ENCODE results near the gene ENPEP.
"Not testable (repeated sequence)": the region's sequence is repeated elsewhere in the genome, so short reads cannot be mapped to it uniquely, and the experiment has no call there.

The ENPEP gene

GRCh38 chr4:110475881-110476818, at the start of gene ENPEP:
ENPEP (plus strand) TSS chr4:110476155; CDS start chr4:110476415, 260 bp downstream.
- no peak for DNase-seq

- not testable (repeated sequence) for DNase-seq
Measured at GRCh38 chr4:110431805-110432204, 44.1 kb upstream of the ENPEP start.

- DNase-seq = not testable (repeated sequence)
Measured at GRCh38 chr4:110437292-110437691, 38.7 kb upstream of the ENPEP start.

GRCh38 chr4:110439209-110439608, 36.7 kb upstream of the ENPEP start:
- not testable (repeated sequence) for DNase-seq

GRCh38 chr4:110442309-110442708, 33.6 kb upstream of the ENPEP start:
- no peak for DNase-seq

GRCh38 chr4:110442788-110443187, 33.2 kb upstream of the ENPEP start:
- DNase-seq = no peak

- no peak for DNase-seq
Measured at GRCh38 chr4:110449947-110450346, 26.0 kb upstream of the ENPEP start.

- DNase-seq = no peak
Measured at GRCh38 chr4:110452546-110452945, 23.4 kb upstream of the ENPEP start.

GRCh38 chr4:110454441-110454840, 21.5 kb upstream of the ENPEP start:
- no peak for DNase-seq

GRCh38 chr4:110458494-110459266, 17.3 kb upstream of the ENPEP start:
- no peak for DNase-seq

GRCh38 chr4:110460074-110460746, 15.7 kb upstream of the ENPEP start:
- DNase-seq = no peak

GRCh38 chr4:110467400-110467799, 8.6 kb upstream of the ENPEP start:
- DNase-seq = no peak

GRCh38 chr4:110472583-110473329, 3.2 kb upstream of the ENPEP start:
- DNase-seq = no peak

- DNase-seq = no peak
Measured at GRCh38 chr4:110474481-110474880, 1.5 kb upstream of the ENPEP start.

- DNase-seq = not testable (repeated sequence)
Measured at GRCh38 chr4:110475080-110475479, 875 bp upstream of the ENPEP start.

- DNase-seq = no peak
Measured at GRCh38 chr4:110477836-110478235, 1.9 kb downstream of the ENPEP start.

GRCh38 chr4:110480031-110480549, 4.1 kb downstream of the ENPEP start:
- no peak for DNase-seq

GRCh38 chr4:110480746-110481271, 4.9 kb downstream of the ENPEP start:
- DNase-seq = no peak

GRCh38 chr4:110483516-110483915, 7.6 kb downstream of the ENPEP start:
- no peak for DNase-seq

- DNase-seq = no peak
Measured at GRCh38 chr4:110484029-110484428, 8.1 kb downstream of the ENPEP start.

GRCh38 chr4:110484767-110485166, 8.8 kb downstream of the ENPEP start:
- DNase-seq = no peak

- no peak for DNase-seq
Measured at GRCh38 chr4:110485452-110485851, 9.5 kb downstream of the ENPEP start.

Measured in activated CD4-positive, CD25-positive, alpha-beta regulatory T cell (primary cell).